Measurements from ENCODE around the gene SLC34A2.
"Not testable (repeated sequence)": the region's sequence is repeated elsewhere in the genome, so short reads cannot be mapped to it uniquely, and the experiment has no call there.

SLC34A2 gene

GRCh38 chr4:25661441-25661840 lies 5.8 kb downstream of the SLC34A2 start:
- not testable (repeated sequence) for DNase-seq

- no peak for DNase-seq
Measured at GRCh38 chr4:25662306-25662705, 6.7 kb downstream of the SLC34A2 start.

- DNase-seq: no peak
Measured at GRCh38 chr4:25663781-25664180, 8.1 kb downstream of the SLC34A2 start.

- DNase-seq: no peak
Measured at GRCh38 chr4:25666031-25666630, 10.5 kb downstream of the SLC34A2 start.

- no peak for DNase-seq
Measured at GRCh38 chr4:25667931-25668557, 12.4 kb downstream of the SLC34A2 start.

- DNase-seq: no peak
Measured at GRCh38 chr4:25670991-25671390, 15.3 kb downstream of the SLC34A2 start.

GRCh38 chr4:25672756-25673155 lies 17.1 kb downstream of the SLC34A2 start:
- no peak for DNase-seq

GRCh38 chr4:25674386-25674785 lies 18.7 kb downstream of the SLC34A2 start:
- DNase-seq: no peak

- no peak for DNase-seq
Measured at GRCh38 chr4:25676221-25676620, 20.6 kb downstream of the SLC34A2 start.

- no peak for DNase-seq
Measured at GRCh38 chr4:25677157-25677556, 21.5 kb downstream of the SLC34A2 start.

- no peak for DNase-seq
Measured at GRCh38 chr4:25677943-25678342, 22.3 kb downstream of the SLC34A2 start.

GRCh38 chr4:25687773-25688172 lies 32.1 kb downstream of the SLC34A2 start:
- DNase-seq: no peak

- DNase-seq: no peak
Measured at GRCh38 chr4:25694466-25694865, 38.8 kb downstream of the SLC34A2 start.

GRCh38 chr4:25696409-25696808 lies 40.8 kb downstream of the SLC34A2 start:
- DNase-seq: no peak

- no peak for DNase-seq
Measured at GRCh38 chr4:25697516-25697915, 41.9 kb downstream of the SLC34A2 start.

GRCh38 chr4:25700661-25701060 lies 45.0 kb downstream of the SLC34A2 start:
- no peak for DNase-seq

- no peak for DNase-seq
Measured at GRCh38 chr4:25702848-25703247, 47.2 kb downstream of the SLC34A2 start.

- no peak for DNase-seq
Measured at GRCh38 chr4:25703731-25704388, 48.2 kb downstream of the SLC34A2 start.

- DNase-seq: no peak
Measured at GRCh38 chr4:25704516-25704915, 48.9 kb downstream of the SLC34A2 start.

GRCh38 chr4:25710637-25711036 lies 55.0 kb downstream of the SLC34A2 start:
- no peak for DNase-seq

- DNase-seq: no peak
Measured at GRCh38 chr4:25712611-25713010, 57.0 kb downstream of the SLC34A2 start.

- DNase-seq: no peak
Measured at GRCh38 chr4:25713812-25714211, 58.2 kb downstream of the SLC34A2 start.

- no peak for DNase-seq
Measured at GRCh38 chr4:25722964-25723363, 67.3 kb downstream of the SLC34A2 start.

- DNase-seq: no peak
Measured at GRCh38 chr4:25723409-25723808, 67.8 kb downstream of the SLC34A2 start.

- no peak for DNase-seq
Measured at GRCh38 chr4:25725870-25726269, 70.2 kb downstream of the SLC34A2 start.
